BJ (cell line): Measurements from ENCODE around the gene SORL1. TPM values are rescaled to one million over a fixed set of nuclear protein-coding genes. Genes with fewer than 3 reads are reported as not detected.
A peak's percentile ranks its signal among the peaks of the same experiment; 100 is the strongest.

Source experiments
- CTCF ChIA-PET: fragments of 350-600 bp; formaldehyde crosslinking; extraction: SDS; loops from one replicate; lab custom pipeline; 2021; ENCODE audit warnings: antibody characterized with exemption, inconsistent platforms; lab: Yijun Ruan, JAX
- POLR2A ChIA-PET: fragments of 300-600 bp; sonication (Branson Sonifier 250); formaldehyde crosslinking; extraction: SDS; loops from one replicate; lab custom pipeline; 2021; ENCODE audit warnings: antibody characterized with exemption; lab: Charles Lee
- DNase-seq: peaks from one replicate; pipeline ENCODE4 v3.0.0-alpha.2; 2011; ENCODE audit warnings: low read depth
- H3K27me3 ChIP-seq: 2 replicates; pipeline ENCODE4 v1.6.0; 2011; ENCODE audit warnings: low read length; ENCODE audit not compliant: control insufficient read depth, insufficient read depth
- H3K36me3 ChIP-seq: 2 replicates; pipeline ENCODE4 v1.5.1; 2011; ENCODE audit warnings: low read length; ENCODE audit not compliant: control insufficient read depth, insufficient read depth
- H3K4me3 ChIP-seq: 2 replicates; pipeline ENCODE4 v1.5.1; 2011; ENCODE audit warnings: low read depth, mild to moderate bottlenecking, control low read depth, low read length
- polyA plus RNA-seq: library from polyadenylated mRNA; depleted of rRNA; stranded (reverse); fragments of >200 nt; gene quantifications from 2 replicates; pipeline ENCODE4 v1.2.3, GENCODE V29; 2011
- TF ChIP-seq, protein P1 (sequence below): IDR thresholded peaks from 2 replicates; pipeline ENCODE4 v1.5.1; 2011; ENCODE audit warnings: low read depth, mild to moderate bottlenecking, control low read depth, inconsistent platforms, low read length, moderate library complexity; ENCODE audit not compliant: insufficient read depth

SORL1 gene
- polyA plus RNA-seq, 1 experiment: 1.4 TPM

DNA sequence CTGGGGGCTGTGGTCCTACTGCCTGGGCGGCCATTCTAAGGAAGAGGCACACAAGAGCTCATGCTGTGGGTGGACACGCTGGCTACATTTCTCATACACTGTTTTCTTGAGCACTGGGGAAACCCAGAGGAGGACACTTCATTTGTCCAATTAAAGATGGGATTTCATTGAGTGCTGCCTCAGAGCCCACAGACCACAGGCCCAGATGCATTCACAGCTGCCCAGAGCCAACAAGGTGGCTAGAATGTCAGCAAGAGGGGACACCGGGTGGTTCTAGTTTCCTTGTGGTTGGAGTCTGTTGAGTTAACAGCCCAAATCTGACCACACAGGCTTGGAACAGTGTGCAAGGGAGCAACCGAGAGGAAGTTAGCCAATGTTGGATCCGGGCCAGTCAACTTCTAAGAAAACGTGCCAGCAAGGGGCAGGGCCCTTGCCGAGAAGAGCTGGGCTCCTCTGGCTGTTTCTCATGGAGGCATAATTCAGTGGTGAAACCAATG is 35.0 kb upstream of the SORL1 start:
- ChIA-PET POLR2A (no interaction called here), CTCF (interaction anchor here (1.4 kb wide), 1 partner anchor 10 kb away, joined by 3 read pairs; no protein-coding TSS in a partner anchor)
- DNase-seq: peak; percentile 21
- no peak overlapping the region for H3K4me3 ChIP-seq
- H3K36me3 ChIP-seq: no peaks in the 10 kb centered on the region
- TF ChIP-seq, protein P1, sequence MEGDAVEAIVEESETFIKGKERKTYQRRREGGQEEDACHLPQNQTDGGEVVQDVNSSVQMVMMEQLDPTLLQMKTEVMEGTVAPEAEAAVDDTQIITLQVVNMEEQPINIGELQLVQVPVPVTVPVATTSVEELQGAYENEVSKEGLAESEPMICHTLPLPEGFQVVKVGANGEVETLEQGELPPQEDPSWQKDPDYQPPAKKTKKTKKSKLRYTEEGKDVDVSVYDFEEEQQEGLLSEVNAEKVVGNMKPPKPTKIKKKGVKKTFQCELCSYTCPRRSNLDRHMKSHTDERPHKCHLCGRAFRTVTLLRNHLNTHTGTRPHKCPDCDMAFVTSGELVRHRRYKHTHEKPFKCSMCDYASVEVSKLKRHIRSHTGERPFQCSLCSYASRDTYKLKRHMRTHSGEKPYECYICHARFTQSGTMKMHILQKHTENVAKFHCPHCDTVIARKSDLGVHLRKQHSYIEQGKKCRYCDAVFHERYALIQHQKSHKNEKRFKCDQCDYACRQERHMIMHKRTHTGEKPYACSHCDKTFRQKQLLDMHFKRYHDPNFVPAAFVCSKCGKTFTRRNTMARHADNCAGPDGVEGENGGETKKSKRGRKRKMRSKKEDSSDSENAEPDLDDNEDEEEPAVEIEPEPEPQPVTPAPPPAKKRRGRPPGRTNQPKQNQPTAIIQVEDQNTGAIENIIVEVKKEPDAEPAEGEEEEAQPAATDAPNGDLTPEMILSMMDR: no peak
- no peaks in the 10 kb centered on the region for H3K27me3 ChIP-seq

DNA sequence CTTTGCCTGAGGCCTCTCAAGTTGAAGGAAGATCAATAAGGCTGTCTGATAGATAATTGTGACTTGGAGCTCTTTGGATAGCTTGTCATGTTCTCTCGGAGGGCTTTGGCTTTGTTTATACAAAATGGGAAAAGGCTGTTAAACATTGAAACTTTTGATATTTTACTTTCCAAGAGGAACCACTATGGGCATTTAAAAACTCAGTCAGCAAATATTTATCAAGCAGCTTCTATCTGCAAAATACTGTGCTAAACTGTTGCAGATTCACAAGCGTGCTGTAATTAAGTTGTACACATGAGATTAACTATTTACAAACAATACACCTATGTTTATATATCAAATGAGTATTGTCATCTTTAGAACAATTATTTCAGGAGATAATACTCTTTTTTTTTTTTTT is 34.5 kb upstream of the SORL1 start:
- TF ChIP-seq, protein P1: no peak
- ChIA-PET POLR2A (no interaction called here), CTCF (interaction anchor here (1.4 kb wide), 1 partner anchor 10 kb away, joined by 3 read pairs; no protein-coding TSS in a partner anchor)
- Histone ChIP-seq H3K36me3 (no peaks in the 10 kb centered on the region), H3K27me3 (no peaks in the 10 kb centered on the region), H3K4me3 (no peak overlapping the region)
- DNase-seq: no peak

DNA sequence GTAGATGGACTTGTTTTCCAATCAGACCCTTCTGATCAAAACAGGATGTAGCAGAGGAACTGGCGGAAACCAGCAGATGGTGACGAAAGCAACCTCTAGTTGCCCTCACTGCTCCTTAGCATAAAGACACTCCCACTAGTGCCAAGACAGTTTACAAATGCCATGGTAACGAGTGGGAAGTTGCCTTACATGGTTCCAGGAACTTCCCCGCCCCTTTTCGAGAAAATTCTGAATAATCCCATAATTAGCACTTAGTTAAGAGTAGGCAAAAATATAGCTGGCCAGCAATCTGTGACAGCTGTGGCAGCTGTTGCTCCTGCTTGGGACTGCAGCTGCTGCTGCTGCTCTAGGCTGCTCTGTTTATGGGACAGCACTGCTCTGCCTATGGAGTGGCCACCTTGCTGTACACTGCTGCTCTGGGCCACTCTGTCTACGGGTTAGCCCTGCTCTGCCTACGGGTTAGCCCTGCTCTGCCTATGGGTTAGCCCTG is 33.4 kb upstream of the SORL1 start:
- TF ChIP-seq, protein P1: no peak
- H3K4me3 ChIP-seq: no peak overlapping the region
- ChIA-PET CTCF (interaction anchor here (1.0 kb wide), 1 partner anchor 11 kb away, joined by 4 read pairs; no protein-coding TSS in a partner anchor), POLR2A (no interaction called here)
- H3K36me3 ChIP-seq: no peaks in the 10 kb centered on the region
- no peak for DNase-seq
- H3K27me3 ChIP-seq: no peaks in the 10 kb centered on the region

DNA sequence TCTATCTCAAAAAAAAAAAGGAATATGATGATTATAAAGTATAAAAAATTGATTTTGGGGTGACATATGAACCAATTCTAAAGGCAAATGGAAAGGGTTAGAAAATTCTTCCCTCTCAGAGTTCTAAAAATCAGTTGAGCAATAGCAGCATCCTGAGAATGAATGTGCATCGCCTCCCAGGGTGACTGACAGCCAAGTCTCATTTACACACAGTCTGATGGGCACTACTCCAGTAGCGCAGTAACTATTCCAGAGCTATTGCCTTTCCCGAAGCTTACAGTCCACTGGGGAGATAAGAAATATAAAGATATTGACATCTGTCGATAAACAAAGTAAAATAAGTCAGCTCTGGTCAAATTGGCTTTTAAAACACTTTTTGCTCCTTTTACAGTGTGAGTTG is 32.3 kb upstream of the SORL1 start:
- no peaks in the 10 kb centered on the region for H3K36me3 ChIP-seq
- DNase-seq: no peak
- no peaks in the 10 kb centered on the region for H3K27me3 ChIP-seq
- H3K4me3 ChIP-seq: no peak overlapping the region
- POLR2A ChIA-PET: no interaction called here
- TF ChIP-seq, protein P1: no peak
- CTCF ChIA-PET: no interaction called here

DNA sequence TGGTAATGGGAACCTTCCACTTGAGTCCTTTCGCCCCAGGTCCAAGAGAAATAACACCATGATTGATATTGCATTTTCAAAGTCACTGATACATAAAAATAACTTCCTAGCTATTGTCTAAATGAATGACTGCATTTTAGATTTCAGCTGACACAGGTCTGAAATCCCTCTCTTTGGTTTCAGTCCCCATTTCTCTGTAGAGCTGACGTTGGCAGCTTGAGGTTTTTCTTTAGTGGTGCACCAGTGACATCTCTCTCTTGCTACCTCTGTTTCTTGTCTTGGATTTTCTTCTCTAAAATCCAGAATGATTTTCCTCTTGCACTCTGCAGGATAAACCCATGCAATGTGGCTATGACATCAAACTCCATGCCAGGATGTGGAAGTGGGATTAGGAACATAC is 31.7 kb upstream of the SORL1 start:
- DNase-seq: no peak
- H3K27me3 ChIP-seq: no peaks in the 10 kb centered on the region
- CTCF ChIA-PET: interaction anchor here (0.7 to 1.2 kb wide), 2 partner anchors 9 to 20 kb away, joined by 3 read pairs; no protein-coding TSS in a partner anchor
- TF ChIP-seq, protein P1: no peak
- no peak overlapping the region for H3K4me3 ChIP-seq
- no peaks in the 10 kb centered on the region for H3K36me3 ChIP-seq
- POLR2A ChIA-PET: no interaction called here
